Heart left ventricle (tissue), 16 donors: Measurements from ENCODE around the gene ANO2. TPM values are rescaled to one million over a fixed set of nuclear protein-coding genes. Genes with fewer than 3 reads are reported as not detected.

Experiments
- ATAC-seq, 4 donors: fragments of 200-7000 bp; cut with Tn5 transposase; one replicate each; pipeline ENCODE4 v1.9.1; 2020 to 2022; ENCODE audit warnings: moderate library complexity in 4 of 4, mild to moderate bottlenecking in 3 of 4, moderate number of reproducible peaks in 1 of 4
- DNase-seq, 5 donors: peaks; one replicate each; pipeline ENCODE4 v3.0.0-alpha.2; 2020
- H3K27ac ChIP-seq, 12 donors: fragments of 200-600 bp; sonication (generic) in 4 of 12; one replicate each; pipeline versions ENCODE4 v1.5.0 to v1.8.0; 2016 to 2022; ENCODE audit warnings: mild to moderate bottlenecking in 2 of 12
- H3K27me3 ChIP-seq, 9 donors: fragments of 200-600 bp; sonication (generic) in 2 of 9; one replicate each; pipeline versions ENCODE4 v1.5.1 to v1.8.0; 2016 to 2022; ENCODE audit warnings: mild to moderate bottlenecking in 3 of 9
- H3K36me3 ChIP-seq, 9 donors: fragments of 200-600 bp; sonication (generic) in 2 of 9; one replicate each; pipeline versions ENCODE4 v1.5.0 to v1.8.0; 2018 to 2022; ENCODE audit warnings: mild to moderate bottlenecking in 2 of 9
- H3K4me1 ChIP-seq, 12 donors: fragments of 200-600 bp; sonication (generic) in 4 of 12; one replicate each; pipeline versions ENCODE4 v1.5.0 to v1.8.0; 2016 to 2022; ENCODE audit warnings: mild to moderate bottlenecking in 3 of 12
- H3K4me3 ChIP-seq, 12 donors: fragments of 200-600 bp; sonication (generic) in 4 of 12; one replicate each; pipeline versions ENCODE4 v1.5.0 to v1.8.0; 2017 to 2022; ENCODE audit warnings: mild to moderate bottlenecking in 9 of 12, moderate library complexity in 4 of 12
- H3K9me3 ChIP-seq, 12 donors: fragments of 200-600 bp; sonication (generic) in 4 of 12; one replicate each; pipeline versions ENCODE4 v1.5.0 to v1.8.0; 2016 to 2022; ENCODE audit warnings: mild to moderate bottlenecking in 1 of 12
- CTCF ChIP-seq, 12 donors: fragments of 200-600 bp; sonication (generic) in 4 of 12; IDR thresholded peaks; one replicate each; pipeline versions ENCODE4 v1.5.0 to v1.8.0; 2018 to 2022; ENCODE audit warnings: antibody characterized with exemption in 12 of 12, mild to moderate bottlenecking in 5 of 12
- POLR2A ChIP-seq, 2 donors: fragments of 450-650 bp; IDR thresholded peaks; one replicate each; pipeline ENCODE4 v1.6.1; 2017; ENCODE audit warnings: antibody characterized with exemption in 2 of 2, mild to moderate bottlenecking in 2 of 2, moderate library complexity in 2 of 2
- WGBS, 4 donors: extraction: QIAGEN DNeasy Blood & Tissue Kit in 2 of 4; methylation state at CpG; one replicate each; pipeline versions ENCODE4 v1.1.5 to v1.1.7; 2013 to 2018; 5-methylcytosine and 5-hydroxymethylcytosine counted together
- intact Hi-C, 10 donors: fragments of 100-400 bp; cut with DNase I; formaldehyde crosslinking; loops; one replicate each; pipeline versions ENCODE4 v1.11.1 to v1.14.2; 2022
- polyA plus RNA-seq, 2 donors: library from polyadenylated mRNA; stranded (reverse); fragments of 200-250 nt; gene quantifications; one replicate each; pipeline ENCODE4 v1.2.3, GENCODE V29; 2013
- total RNA-seq, 9 donors: library from RNA; depleted of rRNA in 2 of 9; stranded (reverse); fragments of >200 nt in 2 of 9; fragmentation: NEBNext Ultra II Directional in 3 of 9; extraction: Animal tissue kit (Norgen Biotek cat#: 25700) in 3 of 9; gene quantifications; one replicate each; pipeline versions ENCODE4 v1.1.0 to v1.2.4, GENCODE V29; 2016 to 2023
- donor health status: ischemic (EF 13 %, LVEDD 7.1; RV severe dilation, severe dysfunction).
- donor health status: healthy with polysubstance abuse.
- donor health status: DM: no; HTN: yes; CAD: no.
- donor health status: DM: no; HTN: no; CAD: no.
- donor health status: ischemic (EF 25% LVEDD 6.9; RV normal size, moderate dysfunction).
- donor health status: ischemic (EF 25% LVEDD 5.7; RV mildly dilated, moderate dysfunction).
- donor health status: healthy.
- donor health status: DM: yes; HTN: yes; CAD: no.
- donor health status: ischemic (EF 35%, LVEDD 5.7; RV mildly dilated, moderate dysfunction).
- donor health status: nonischemic (EF 11% LVEDD 7.7; RV severe dilation, severe dysfunction).
- donor health status: DM: yes; HTN: yes; CAD: no.
- donor health status: PGD.
- donor health status: ischemic (EF 29% LVEDD 5.4; RV normal size, mild dysfunction).
- donor health status: nonischemic (EF 23%, LVEDD 6.1; RV moderate dilation, normal function).

ANO2 gene
- total and polyA plus RNA-seq, 11 donors = 3.4 to 19.4 (median 9.4) TPM

GRCh38 chr12:5554711-5555110 lies 390.3 kb downstream of the ANO2 start:
- Histone ChIP-seq H3K27me3 (no peaks in the 10 kb centered on the region), H3K36me3 (no peaks in the 10 kb centered on the region), H3K27ac (no peak overlapping the region), H3K4me3 (no peak overlapping the region), H3K4me1 (no peaks in the 10 kb centered on the region), H3K9me3 (peaks cover 0 to 4% (median 0%) of the 10 kb centered on the region in 12 donors)
- 58 to 68% (median 67%) methylated on average over 4 of the region's 4 CpGs for WGBS, 4 donors
- DNase-seq (no peak), ATAC-seq (peak in 1 of 4 donors; percentile 32)
- intact Hi-C loops = loop anchor here in 1 of 10 donors (5.0 kb wide), 1 partner anchor 48 kb away; no protein-coding TSS in a partner anchor
- no peak for TF ChIP-seq POLR2A (IDR thresholded peaks at IDR 0.05)
- no peak for TF ChIP-seq CTCF (IDR thresholded peaks at IDR 0.05)

- Histone ChIP-seq H3K4me3 (no peak overlapping the region), H3K9me3 (peaks cover 0 to 14% (median 7%) of the 10 kb centered on the region in 12 donors), H3K27me3 (no peaks in the 10 kb centered on the region), H3K36me3 (no peaks in the 10 kb centered on the region), H3K27ac (no peak overlapping the region), H3K4me1 (no peaks in the 10 kb centered on the region)
- DNase-seq (no peak), ATAC-seq (no peak)
- WGBS, 4 donors = 91 to 95% (median 95%) methylated on average over 5 of the region's 5 CpGs
- intact Hi-C loops = no loop called here
- no peak for TF ChIP-seq POLR2A (IDR thresholded peaks at IDR 0.05)
- no peak for TF ChIP-seq CTCF (IDR thresholded peaks at IDR 0.05)
Observed at GRCh38 chr12:5549011-5549410, 396.0 kb downstream of the ANO2 start.

- Histone ChIP-seq H3K4me3 (no peak overlapping the region), H3K4me1 (no peaks in the 10 kb centered on the region), H3K36me3 (no peaks in the 10 kb centered on the region), H3K27ac (no peak overlapping the region), H3K27me3 (no peaks in the 10 kb centered on the region), H3K9me3 (peaks cover 0 to 20% (median 11%) of the 10 kb centered on the region in 12 donors)
- TF ChIP-seq CTCF (IDR thresholded peaks at IDR 0.05) (no peak), POLR2A (IDR thresholded peaks at IDR 0.05) (no peak)
- DNase-seq = no peak
- intact Hi-C loops = no loop called here
- WGBS, 4 donors = 69 to 75% (median 73%) methylated on average over 8 of the region's 8 CpGs
- no peak for ATAC-seq
Observed at GRCh38 chr12:5548152-5548943, 396.7 kb downstream of the ANO2 start.

DNA sequence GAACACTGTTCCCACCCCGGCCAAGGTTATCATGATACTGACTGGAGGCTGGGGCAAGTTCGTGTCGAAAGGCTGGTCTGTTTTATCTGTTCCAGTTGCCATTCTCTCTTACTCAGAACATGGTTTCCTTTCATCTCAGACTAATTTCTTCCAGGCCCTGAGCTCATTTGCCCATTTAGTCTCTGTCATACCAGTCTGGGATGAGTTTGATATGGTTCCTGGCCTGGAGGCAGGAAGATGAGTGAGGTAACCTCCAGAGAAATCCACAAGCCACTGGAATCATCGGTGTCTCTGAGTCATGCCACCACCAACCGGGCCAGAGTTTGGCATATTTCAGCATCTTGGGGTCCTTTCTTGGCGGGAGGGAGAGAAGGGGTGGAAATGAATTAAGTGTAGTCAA lies 398.4 kb downstream of the ANO2 start:
- Histone ChIP-seq H3K27ac (no peak overlapping the region), H3K27me3 (no peaks in the 10 kb centered on the region), H3K4me3 (no peak overlapping the region), H3K36me3 (no peaks in the 10 kb centered on the region), H3K4me1 (no peaks in the 10 kb centered on the region), H3K9me3 (peaks cover 0 to 26% (median 11%) of the 10 kb centered on the region in 12 donors)
- intact Hi-C loops = no loop called here
- TF ChIP-seq POLR2A (IDR thresholded peaks at IDR 0.05) (no peak), CTCF (IDR thresholded peaks at IDR 0.05) (no peak)
- ATAC-seq = no peak
- DNase-seq = no peak
- 84 to 88% (median 86%) methylated on average over 6 of the region's 6 CpGs for WGBS, 4 donors
